ENCODE results near the gene TXNL4B.
"Not testable (repeated sequence)": the region's sequence is repeated elsewhere in the genome, so short reads cannot be mapped to it uniquely, and the experiment has no call there.

Gene TXNL4B

DNA sequence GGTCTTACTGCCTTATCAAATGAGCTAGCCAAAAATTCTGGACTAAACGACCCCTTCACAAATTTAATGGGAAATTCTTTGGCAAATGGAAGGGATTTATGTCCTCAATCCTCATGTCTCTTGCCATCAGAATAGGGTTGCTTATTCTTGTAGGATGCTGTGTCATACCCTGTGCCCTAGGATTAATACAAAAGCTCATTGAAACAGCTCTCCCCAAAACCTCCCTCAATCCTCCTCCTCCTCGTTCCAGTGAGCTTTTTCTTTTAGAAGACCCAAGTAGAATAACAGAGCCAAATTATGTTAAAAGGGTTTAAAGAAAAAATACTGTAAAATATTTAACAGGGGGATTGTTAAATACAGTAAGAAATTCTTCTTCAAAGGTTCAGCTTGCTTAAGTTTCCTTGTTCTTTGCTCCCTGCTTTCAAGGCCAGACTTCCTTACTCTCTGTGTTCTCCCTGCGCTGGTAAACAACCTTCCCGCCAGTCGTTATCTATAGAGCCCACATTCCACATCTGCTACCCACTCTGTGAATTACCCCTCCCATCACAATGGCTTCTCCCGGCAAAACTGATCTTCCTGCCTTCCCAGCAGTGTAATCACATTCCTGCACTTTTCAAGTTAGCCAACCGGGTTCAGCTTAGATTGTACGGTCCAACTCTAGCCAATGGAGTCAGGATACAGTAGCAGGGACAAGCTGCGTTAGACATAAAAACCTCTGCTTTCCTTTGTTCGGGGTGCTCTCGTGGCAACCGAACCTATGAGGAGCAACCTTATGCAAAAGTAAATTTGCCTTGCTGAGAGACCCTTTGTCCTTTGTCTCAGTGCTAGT, 20.7 kb downstream of the TXNL4B start:
- DNase-seq (ENCODE audit: low spot score), result no peak

DNA sequence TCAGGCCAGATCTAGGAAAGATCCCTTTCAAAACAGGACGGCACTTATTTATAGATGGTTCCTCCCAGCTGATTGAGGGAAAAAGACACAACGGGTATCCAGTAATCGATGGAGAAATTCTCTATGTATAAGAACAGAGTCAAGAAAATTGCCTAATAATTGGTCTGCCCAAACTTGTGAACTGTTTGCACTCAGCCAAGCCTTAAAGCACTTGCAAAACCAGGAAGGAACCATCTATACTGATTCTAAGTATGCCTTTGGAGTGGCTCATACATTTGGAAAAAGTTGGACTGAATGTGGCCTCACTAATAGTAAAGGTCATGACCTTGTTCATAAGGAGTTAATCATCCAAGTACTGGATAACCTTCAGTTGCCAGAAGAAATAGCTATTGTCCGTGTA, 24.5 kb downstream of the TXNL4B start:
- no peak for DNase-seq (ENCODE audit: low spot score)

DNA sequence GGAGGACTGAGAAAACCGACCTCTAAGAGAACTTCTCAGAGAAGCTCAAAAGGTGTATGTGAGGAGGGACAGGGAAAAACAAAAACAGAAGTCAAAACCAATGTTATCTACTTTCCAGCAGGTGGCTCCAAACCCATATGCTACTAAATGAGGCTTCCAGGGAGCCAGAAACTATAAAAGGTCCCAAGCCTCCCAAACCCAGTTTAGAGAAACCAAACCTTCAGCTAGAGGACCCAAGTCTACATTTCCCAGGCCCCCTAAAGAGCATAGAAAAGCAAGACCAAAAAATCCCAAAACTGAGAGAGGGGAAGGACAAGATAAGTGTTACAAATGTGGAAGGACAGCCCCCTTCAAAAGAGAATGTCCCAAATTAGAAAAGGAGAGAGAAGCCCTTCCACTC, 26.7 kb downstream of the TXNL4B start:
- DNase-seq (ENCODE audit: low spot score), result peak; percentile 46

DNA sequence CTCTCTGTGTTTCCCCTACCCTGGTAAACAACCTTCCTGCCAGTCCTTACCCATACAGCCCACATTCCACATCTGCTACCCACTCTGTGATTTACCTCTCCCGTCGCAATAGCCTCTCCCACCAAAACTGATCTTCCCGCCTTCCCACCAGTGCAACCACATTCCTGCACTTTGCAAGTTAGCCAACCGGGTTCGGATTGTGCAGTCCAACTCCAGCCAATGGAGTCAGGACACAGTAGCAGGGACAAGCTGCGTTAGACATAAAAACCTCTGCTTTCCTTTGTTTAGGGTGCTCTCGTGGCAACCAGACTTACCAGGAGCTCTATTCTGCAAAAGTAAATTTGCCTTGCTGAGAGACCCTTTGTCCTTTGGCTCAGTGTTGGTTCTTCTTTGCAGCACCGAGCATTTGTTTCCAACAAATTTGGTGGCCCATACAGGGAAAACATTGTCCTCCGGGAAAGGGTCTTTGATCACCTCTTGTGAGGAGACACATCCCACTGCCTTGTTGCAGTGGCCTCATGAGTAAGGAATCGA, 29.0 kb downstream of the TXNL4B start:
- DNase-seq (ENCODE audit: low spot score), result no peak

DNA sequence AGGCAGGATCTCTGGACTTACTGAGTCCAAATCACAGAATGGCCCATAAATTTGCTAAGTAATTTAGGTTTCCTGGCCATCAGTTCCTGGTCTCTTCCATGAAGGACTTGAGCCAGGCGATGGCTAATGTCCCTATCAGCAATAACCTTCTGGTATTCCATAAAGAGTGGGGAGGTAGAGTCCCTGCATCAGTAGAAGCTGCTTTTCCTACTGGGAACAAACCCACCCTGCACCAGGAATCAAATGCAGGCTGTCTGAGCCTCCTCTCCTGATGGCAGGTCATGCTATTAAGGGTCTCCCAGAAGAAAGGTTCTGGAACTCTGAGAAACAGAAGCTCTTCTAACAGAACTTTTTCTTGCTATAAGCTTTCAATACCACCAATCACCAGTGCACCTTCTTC, 31.9 kb downstream of the TXNL4B start:
- DNase-seq (ENCODE audit: low spot score), result no peak

DNA sequence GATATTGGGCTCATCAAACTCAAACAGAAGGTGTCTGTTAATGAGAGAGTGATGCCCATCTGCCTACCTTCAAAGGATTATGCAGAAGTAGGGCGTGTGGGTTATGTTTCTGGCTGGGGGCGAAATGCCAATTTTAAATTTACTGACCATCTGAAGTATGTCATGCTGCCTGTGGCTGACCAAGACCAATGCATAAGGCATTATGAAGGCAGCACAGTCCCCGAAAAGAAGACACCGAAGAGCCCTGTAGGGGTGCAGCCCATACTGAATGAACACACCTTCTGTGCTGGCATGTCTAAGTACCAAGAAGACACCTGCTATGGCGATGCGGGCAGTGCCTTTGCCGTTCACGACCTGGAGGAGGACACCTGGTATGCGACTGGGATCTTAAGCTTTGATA, 33.0 kb downstream of the TXNL4B start:
- DNase-seq (ENCODE audit: low spot score), result no peak

DNA sequence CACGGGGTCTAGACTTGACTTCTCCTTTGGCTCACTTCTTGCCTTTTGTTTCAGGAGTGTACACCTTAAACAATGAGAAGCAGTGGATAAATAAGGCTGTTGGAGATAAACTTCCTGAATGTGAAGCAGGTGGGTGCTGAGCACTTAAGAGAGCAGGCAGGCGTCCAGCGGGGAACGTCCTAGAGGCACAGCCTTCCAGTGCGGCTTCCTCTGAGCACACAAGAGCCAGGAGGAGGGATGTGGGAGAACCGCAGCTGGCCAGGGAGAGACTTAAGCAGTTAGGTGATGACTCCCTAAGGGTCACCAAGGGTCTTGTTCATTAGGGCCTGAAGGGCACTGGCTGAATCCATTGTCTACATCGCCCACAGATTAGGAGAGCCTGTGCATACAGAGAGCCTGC, 34.4 kb downstream of the TXNL4B start:
- not testable (repeated sequence) for DNase-seq (ENCODE audit: low spot score)

DNA sequence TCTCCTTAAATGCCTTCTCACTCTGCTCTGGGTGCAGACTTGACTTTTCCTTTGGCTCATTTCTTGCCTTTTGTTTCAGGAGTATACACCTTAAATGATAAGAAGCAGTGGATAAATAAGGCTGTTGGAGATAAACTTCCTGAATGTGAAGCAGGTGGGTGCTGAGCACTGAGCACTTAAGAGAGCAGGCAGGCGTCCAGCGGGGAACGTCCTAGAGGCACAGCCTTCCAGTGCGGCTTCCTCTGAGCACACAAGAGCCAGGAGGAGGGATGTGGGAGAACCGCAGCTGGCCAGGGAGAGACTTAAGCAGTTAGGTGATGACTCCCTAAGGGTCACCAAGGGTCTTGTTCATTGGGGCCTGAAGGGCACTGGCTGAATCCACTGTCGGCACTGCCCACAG, 36.1 kb downstream of the TXNL4B start:
- not testable (repeated sequence) for DNase-seq (ENCODE audit: low spot score)

DNA sequence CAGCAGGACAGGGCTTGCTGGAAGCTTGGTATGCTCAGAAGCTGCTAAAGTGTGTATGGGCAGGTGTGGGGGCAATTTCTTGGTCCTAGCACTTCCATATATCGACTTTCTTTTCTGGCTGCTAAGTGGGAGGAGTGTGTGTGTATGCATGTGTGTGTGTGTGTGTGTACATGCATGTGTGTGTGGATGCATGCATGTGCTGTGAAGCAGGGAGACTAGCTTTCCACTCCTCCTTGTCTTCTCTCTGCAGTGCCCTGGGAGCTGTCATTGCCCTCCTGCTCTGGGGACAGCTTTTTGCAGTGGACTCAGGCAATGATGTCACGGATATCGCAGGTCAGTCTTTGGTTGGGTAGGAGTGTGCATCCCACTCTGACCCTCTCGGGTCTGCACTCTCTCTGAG, 37.5 kb downstream of the TXNL4B start:
- no peak for DNase-seq (ENCODE audit: low spot score)

DNA sequence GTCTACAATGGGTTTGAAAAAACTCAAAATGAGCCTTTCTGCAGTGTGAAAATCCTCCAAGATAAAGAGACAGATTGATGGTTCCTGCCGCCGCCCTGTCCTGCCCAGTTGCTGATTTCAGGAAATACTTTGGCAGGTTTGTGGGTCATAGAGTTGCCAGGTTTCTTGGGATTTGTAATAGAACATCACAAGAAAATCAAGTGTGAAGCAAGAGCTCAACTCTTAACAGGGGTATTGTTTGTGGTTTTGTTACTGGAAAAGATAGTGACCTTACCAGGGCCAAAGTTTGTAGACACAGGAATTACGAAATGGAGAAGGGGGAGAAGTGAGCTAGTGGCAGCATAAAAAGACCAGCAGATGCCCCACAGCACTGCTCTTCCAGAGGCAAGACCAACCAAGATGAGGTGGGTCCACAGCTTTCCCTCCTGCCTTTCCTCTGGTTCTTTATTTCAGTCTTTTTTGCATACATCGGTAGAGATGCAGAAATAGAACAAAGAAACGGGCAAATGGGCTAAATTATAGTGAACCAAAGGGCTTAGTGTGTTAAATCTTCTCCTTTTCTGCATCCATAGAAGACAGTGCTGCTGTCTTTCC, 39.1 kb downstream of the TXNL4B start, which contains the start of gene HP:
TSS of gene HP (plus strand) at position 252 of the 594 bp plus-strand sequence. CDS start at position 400, 148 bp downstream.
- DNase-seq (ENCODE audit: low spot score), result not testable (repeated sequence)

DNA sequence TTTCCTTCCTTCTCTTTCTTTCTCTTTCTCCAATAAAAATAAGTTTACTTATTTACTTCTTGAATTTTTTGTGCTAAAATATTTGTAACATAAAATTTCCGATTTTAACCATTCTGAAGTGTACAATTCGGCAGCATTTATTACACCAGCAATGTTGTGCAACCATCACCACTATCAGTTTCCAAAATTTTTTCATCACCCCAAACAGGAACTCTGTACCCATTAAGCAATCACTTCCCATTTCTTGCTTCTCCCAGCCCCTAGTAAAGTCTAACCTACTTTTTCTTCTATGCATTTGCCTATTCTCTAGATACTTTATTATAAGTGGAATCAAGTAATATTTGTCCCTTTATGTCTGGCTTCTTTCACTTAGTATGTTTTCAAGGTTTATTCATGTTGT, 41.6 kb downstream of the TXNL4B start:
- no peak for DNase-seq (ENCODE audit: low spot score)

DNA sequence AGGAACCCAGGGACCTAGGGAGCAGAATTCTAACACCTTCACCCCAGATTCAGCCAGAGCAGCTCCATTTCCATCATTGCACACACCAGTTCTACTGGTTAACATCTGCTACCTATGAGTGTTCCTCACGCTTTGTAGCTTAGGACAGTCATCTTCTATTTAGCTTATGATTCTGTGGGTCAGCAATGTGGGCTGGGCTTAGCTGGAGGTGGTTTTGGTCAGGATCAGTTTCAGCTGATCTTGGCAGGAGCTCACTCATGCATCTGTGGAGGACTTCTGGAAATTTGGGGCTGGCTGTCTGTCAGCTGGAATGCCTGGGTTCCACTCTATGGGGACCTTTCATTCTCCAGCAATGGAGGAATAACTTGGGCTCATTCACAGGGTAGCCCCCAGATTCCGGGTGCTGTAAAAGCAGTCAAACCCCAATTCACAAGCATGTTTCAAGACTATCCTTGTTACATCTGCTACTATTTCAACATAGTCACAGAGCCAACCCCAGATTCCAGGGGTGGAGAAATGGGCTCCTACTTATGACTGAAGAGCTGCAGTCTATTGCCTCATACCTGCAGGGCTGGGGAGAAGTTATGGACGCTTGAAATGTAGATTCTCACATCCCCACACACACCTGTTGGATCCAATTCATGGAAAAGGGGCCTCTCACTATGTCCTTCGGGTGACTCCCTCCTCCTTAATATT, 42.5 kb downstream of the TXNL4B start:
- DNase-seq (ENCODE audit: low spot score), result peak; percentile 36

DNA sequence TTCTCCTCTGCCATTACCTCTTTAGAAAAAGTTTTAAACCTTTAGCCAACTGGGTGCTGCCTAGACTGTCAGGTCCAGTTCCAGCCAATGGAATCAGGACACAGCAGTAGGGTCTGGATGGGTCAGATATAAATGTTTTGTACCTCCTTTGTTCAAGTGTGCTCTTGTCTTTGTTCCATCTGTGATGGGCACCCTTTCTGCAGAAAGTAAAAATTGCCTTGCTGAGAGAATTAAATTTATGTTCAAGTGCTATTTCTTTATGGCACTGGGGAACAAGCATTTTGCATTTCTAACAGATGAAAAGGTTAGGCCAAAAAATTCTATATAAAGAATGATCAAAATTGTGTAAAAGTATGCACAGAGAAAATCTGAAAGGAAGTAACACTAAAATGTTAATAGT, 44.3 kb downstream of the TXNL4B start:
- DNase-seq (ENCODE audit: low spot score), result no peak

DNA sequence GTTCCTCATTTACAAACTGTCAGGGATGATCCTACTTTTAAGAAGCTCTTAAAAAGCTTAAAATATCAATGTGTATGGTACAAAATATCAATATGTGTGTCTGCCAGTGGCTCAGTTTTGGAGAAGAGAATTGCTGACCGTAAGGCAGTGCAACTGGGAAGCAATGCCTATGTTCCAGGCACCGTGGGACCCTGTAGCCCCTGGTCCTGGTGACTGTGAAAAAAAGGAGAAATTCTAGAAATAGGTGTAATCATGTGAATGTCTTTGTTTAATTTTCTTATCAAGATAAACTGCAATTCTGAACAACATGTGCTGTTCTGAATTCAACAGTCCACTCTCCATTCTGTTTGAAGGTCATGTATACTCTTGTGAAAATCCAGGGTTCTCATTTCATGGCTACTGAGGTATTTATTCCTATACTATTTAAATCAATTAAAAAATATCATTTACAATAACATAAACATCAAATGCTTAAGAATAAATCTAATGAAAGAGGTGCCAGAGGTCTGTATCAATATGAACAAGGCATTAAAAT, 48.5 kb downstream of the TXNL4B start:
- no peak for DNase-seq (ENCODE audit: low spot score)

DNA sequence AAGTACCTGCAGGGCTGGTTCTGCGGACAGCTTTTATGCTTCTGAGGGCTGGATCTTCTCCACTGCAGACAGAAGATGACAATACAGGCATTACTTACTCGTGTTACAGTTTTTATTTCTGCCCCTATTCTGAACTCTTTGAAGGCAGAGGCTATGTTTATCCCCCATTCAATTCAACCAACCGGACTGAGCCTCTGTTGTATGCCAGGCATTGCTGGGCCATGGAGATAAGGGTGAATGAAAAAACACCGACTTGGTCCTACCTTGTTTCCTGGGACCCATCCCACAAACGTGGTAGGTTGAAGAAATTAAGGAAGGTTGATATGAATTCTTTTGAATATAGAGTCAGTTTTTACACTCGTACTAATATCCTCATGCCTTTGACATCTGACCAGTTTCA, 49.1 kb downstream of the TXNL4B start:
- no peak for DNase-seq (ENCODE audit: low spot score)

DNA sequence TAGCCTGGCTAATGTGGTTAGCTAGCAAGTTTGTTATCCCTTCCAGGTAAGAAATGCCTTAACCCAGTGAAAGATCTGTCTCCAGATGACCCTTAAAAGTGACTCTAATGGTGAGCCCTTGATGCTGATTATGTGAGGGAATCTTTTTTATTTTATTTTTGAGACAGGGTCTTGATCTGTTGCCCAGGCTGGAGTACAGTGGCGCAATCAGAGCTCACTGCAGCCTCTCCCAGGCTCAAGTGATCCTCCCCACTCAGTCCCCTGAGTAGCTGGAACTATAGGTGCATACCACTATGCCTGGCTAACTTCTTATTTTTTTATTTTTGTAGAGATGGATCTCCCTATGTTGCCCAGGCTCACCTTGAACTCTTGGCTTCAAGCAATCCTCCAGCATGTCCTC, 49.9 kb downstream of the TXNL4B start:
- no peak for DNase-seq (ENCODE audit: low spot score)

DNA sequence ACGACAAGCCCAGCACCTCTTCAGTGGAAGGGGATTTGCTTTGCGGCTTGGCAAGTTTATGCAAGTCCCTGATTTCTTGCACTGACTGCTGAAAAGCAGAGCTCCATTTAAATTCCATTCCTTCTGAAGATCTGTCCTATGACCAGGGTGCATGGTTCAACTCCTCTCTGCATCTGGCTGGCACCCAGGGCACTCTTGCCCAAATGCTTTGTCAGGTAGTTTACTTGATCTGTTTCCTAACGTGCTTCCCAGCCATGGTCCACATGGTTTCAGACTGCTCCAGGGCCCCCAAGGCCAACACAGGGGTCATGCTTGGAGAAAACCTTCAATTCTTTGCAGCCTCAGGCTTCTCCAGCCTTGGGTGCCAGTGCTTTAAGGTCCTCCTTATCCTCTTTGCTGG, 50.4 kb downstream of the TXNL4B start:
- DNase-seq (ENCODE audit: low spot score), result no peak

DNA sequence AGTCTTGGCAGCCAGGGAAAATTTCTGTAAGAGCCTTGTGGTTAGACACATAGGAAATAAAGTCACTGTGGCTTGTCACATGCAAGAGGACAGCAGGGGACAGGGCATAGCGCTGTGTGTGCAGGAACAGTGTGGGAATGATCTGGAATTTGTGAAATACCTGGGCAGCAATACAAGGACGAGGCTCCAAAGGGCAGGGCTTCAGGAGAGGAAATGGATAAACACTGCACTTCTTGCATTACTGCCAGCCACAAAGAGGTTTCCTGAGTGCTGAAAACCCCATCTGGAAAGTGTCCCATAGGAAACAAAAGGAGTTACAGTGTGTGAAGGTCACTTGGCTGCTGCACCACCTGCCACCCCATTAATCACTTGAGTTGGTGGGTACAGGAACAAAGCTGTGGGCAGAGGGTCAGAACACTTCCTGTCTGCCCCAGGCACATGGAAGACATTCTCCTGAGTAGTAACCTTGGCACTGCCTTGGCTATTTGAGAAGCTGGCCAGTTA, 51.2 kb downstream of the TXNL4B start:
- DNase-seq (ENCODE audit: low spot score), result no peak

DNA sequence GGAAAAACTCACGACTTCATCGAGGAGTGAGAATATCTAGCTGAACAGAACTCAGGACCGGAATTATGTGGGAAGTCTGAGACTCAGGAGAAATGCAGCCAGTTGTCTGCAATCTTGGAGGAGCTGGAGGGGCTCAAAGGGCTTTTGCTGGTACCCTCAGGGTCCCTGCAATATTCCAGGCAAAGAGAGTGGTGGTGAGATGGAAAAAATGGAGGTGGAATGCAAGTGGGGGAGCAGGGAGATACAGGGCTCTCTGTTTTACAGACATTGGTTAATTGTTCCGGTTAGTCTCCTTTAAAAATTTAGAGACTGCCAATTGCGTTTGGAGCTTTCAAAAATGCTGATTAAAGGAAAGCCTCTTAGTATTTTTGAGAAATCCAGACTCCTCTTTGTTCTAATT, 57.3 kb downstream of the TXNL4B start:
- DNase-seq (ENCODE audit: low spot score), result no peak

Data from kidney tubule cell (primary cell).